Measurements from ENCODE around the gene IRF8.

GRCh38 chr16:85873153-85873552 lies 25.8 kb upstream of the IRF8 start:
- TF ChIP-seq FOS (IDR thresholded peaks at IDR 0.05; ENCODE audit: low read depth, low read length) (no peak), CTCF (conservative IDR thresholded peaks at IDR 0.05; ENCODE audit: low read depth, low read length) (no peak), POLR2A (IDR thresholded peaks at IDR 0.05; ENCODE audit: low read depth, low read length) (no peak), CEBPB (IDR thresholded peaks at IDR 0.05; ENCODE audit: low read depth, low read length) (no peak), MAFK (IDR thresholded peaks at IDR 0.05; ENCODE audit: low read depth, low read length) (no peak)
